NCI-H524 (cell line): ENCODE data around the gene LINGO3.
"Not testable (repeated sequence)": the region's sequence is repeated elsewhere in the genome, so short reads cannot be mapped to it uniquely, and the experiment has no call there.

Experiments
- DNase-seq, 2 experiments: peaks; one replicate each; lab custom pipeline; 2025; lab: John Stamatoyannopoulos, UW

The LINGO3 gene

GRCh38 chr19:2308114-2308556 is at the start of gene LINGO3:
Gene LINGO3, minus strand, starts transcription at chr19:2308154. Its CDS starts 16,378 bp downstream, at chr19:2291776.
- peak in 1 of 2 experiments; percentile 26 for DNase-seq

GRCh38 chr19:2356036-2356646 is 48.2 kb upstream of the LINGO3 start:
- DNase-seq = no peak

GRCh38 chr19:2355168-2356035 is 47.4 kb upstream of the LINGO3 start:
- DNase-seq = no peak

- no peak for DNase-seq
Observed at GRCh38 chr19:2354670-2355069, 46.7 kb upstream of the LINGO3 start.

GRCh38 chr19:2353887-2354592 is 46.1 kb upstream of the LINGO3 start:
- no peak for DNase-seq

- no peak for DNase-seq
Observed at GRCh38 chr19:2353159-2353886, 45.4 kb upstream of the LINGO3 start.

GRCh38 chr19:2352121-2352520 is 44.2 kb upstream of the LINGO3 start:
- no peak for DNase-seq

- DNase-seq = no peak
Observed at GRCh38 chr19:2351591-2351990, 43.6 kb upstream of the LINGO3 start.

- no peak for DNase-seq
Observed at GRCh38 chr19:2350656-2351055, 42.7 kb upstream of the LINGO3 start.

- DNase-seq = not testable (repeated sequence)
Observed at GRCh38 chr19:2349818-2350217, 41.9 kb upstream of the LINGO3 start.

GRCh38 chr19:2345794-2346663 is 38.1 kb upstream of the LINGO3 start:
- no peak for DNase-seq

- DNase-seq = no peak
Observed at GRCh38 chr19:2345076-2345475, 37.1 kb upstream of the LINGO3 start.

- no peak for DNase-seq
Observed at GRCh38 chr19:2344381-2344870, 36.5 kb upstream of the LINGO3 start.

GRCh38 chr19:2343289-2343982 is 35.5 kb upstream of the LINGO3 start:
- no peak for DNase-seq

GRCh38 chr19:2342656-2343288 is 34.8 kb upstream of the LINGO3 start:
- no peak for DNase-seq

- no peak for DNase-seq
Observed at GRCh38 chr19:2341982-2342381, 34.0 kb upstream of the LINGO3 start.

GRCh38 chr19:2341244-2341751 is 33.3 kb upstream of the LINGO3 start:
- no peak for DNase-seq

- DNase-seq = no peak
Observed at GRCh38 chr19:2340496-2341243, 32.7 kb upstream of the LINGO3 start.
